HEK293 (cell line): ENCODE measurements around the gene TAF11L10.
"Not testable (repeated sequence)": the region's sequence is repeated elsewhere in the genome, so short reads cannot be mapped to it uniquely, and the experiment has no call there.

Experiments used
- CTCF ChIP-seq: fragments of 450-650 bp; formaldehyde crosslinking; IDR thresholded peaks from 2 replicates; pipeline ENCODE4 v1.5.1; 2016; ENCODE audit warnings: missing biosample characterization, missing genetic modification characterization
- KLF1 ChIP-seq: fragments of 450-650 bp; formaldehyde crosslinking; IDR thresholded peaks from 2 replicates; pipeline ENCODE4 v1.5.1; 2016; ENCODE audit warnings: missing biosample characterization, missing genetic modification characterization
- ZBTB8A ChIP-seq: fragments of 450-650 bp; formaldehyde crosslinking; IDR thresholded peaks from 2 replicates; pipeline ENCODE4 v1.5.1; 2016; ENCODE audit warnings: missing biosample characterization, missing genetic modification characterization
- ZNF510 ChIP-seq: fragments of 450-650 bp; formaldehyde crosslinking; IDR thresholded peaks from 2 replicates; pipeline ENCODE4 v1.5.1; 2018; ENCODE audit warnings: mild to moderate bottlenecking, missing genetic modification characterization, missing biosample characterization; ENCODE audit not compliant: insufficient replicate concordance
- ZNF660 ChIP-seq: fragments of 450-650 bp; IDR thresholded peaks from 2 replicates; pipeline ENCODE4 v1.5.1; 2018; ENCODE audit warnings: missing biosample characterization, mild to moderate bottlenecking, missing genetic modification characterization
- ZNF76 ChIP-seq: fragments of 450-650 bp; formaldehyde crosslinking; IDR thresholded peaks from 2 replicates; pipeline ENCODE4; 2016; ENCODE audit warnings: low read depth, missing biosample characterization, missing genetic modification characterization, borderline replicate concordance
- ZNF792 ChIP-seq: fragments of 450-650 bp; formaldehyde crosslinking; IDR thresholded peaks from 2 replicates; pipeline ENCODE4 v1.5.1; 2016; ENCODE audit warnings: missing biosample characterization, missing genetic modification characterization

- TF ChIP-seq ZNF510; ZNF792 (tag by site-specific recombination); ZBTB8A (tag by site-specific recombination); KLF1; ZNF76 (tag by site-specific recombination); CTCF (tag by site-specific recombination); ZNF660: not testable (repeated sequence)
These were observed at the start of gene TAF11L10 for GRCh38 chr5:17597728-17598127.
